Neural crest cell (in vitro differentiated cells): ENCODE data around the gene HBP1. TPM values are rescaled to one million over a fixed set of nuclear protein-coding genes. Genes with fewer than 3 reads are reported as not detected.

Source experiments
- DNase-seq: peaks from one replicate; pipeline ENCODE4 v3.0.0; 2021; ENCODE audit warnings: low read depth, mixed read lengths, low spot score
- H3K27ac Mint-ChIP-seq: one replicate; pipeline ENCODE4 v1.8.0; 2021; ENCODE audit warnings: mild to moderate bottlenecking, mixed read lengths; ENCODE audit not compliant: unreplicated experiment
- H3K27me3 Mint-ChIP-seq: 2 replicates; pipeline ENCODE4 v1.8.0; 2021; ENCODE audit warnings: low read depth, mild to moderate bottlenecking, mixed read lengths
- H3K36me3 Mint-ChIP-seq: 2 replicates; pipeline ENCODE4 v1.8.0; 2021; ENCODE audit warnings: low read depth, mild to moderate bottlenecking, mixed read lengths
- H3K4me1 Mint-ChIP-seq: 2 replicates; pipeline ENCODE4 v1.8.0; 2021; ENCODE audit warnings: mixed read lengths
- H3K4me3 Mint-ChIP-seq: one replicate; pipeline ENCODE4 v1.8.0; 2021; ENCODE audit warnings: mild to moderate bottlenecking, mixed read lengths
- H3K9me3 Mint-ChIP-seq: 2 replicates; pipeline ENCODE4 v1.8.0; 2021; ENCODE audit warnings: mixed read lengths
- total RNA-seq: library from RNA; stranded (reverse); gene quantifications from 2 replicates; pipeline ENCODE4 v1.2.1, GENCODE V29; 2021
- TF ChIP-seq, protein P1 (sequence below): fragments of 200-600 bp; sonication (generic); conservative IDR thresholded peaks from 2 replicates; pipeline ENCODE4 v1.5.0; 2021; ENCODE audit warnings: antibody characterized with exemption, mild to moderate bottlenecking

HBP1 gene
- total RNA-seq, 1 donor from 2014 or later, result 15.7 TPM

DNA sequence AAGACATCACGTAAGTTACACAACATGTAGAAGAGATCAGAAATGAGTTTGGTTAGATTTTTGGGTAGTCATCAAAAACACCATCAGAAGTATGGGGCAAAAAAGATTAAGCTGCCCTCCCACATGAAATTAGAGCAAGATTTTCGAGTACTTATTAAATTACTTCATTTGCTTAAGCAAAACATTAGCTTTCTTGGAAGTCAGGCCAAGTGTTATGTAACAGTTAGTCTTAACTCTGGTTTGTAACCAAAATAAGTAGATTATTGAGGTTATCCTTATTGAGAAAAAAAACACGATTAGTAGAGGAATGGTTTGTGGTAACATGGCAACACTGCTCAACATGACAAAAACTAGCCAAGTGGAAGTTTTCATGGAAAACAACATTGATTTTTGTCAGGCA lies 37.9 kb downstream of the HBP1 start:
- DNase-seq, result no peak
- Mint-ChIP-seq H3K4me1 (no peaks in the 10 kb centered on the region), H3K27me3 (no peaks in the 10 kb centered on the region), H3K27ac (no peak overlapping the region), H3K4me3 (no peak overlapping the region), H3K9me3 (no peaks in the 10 kb centered on the region), H3K36me3 (peaks cover 14% of the 10 kb centered on the region)
- TF ChIP-seq, protein P1, sequence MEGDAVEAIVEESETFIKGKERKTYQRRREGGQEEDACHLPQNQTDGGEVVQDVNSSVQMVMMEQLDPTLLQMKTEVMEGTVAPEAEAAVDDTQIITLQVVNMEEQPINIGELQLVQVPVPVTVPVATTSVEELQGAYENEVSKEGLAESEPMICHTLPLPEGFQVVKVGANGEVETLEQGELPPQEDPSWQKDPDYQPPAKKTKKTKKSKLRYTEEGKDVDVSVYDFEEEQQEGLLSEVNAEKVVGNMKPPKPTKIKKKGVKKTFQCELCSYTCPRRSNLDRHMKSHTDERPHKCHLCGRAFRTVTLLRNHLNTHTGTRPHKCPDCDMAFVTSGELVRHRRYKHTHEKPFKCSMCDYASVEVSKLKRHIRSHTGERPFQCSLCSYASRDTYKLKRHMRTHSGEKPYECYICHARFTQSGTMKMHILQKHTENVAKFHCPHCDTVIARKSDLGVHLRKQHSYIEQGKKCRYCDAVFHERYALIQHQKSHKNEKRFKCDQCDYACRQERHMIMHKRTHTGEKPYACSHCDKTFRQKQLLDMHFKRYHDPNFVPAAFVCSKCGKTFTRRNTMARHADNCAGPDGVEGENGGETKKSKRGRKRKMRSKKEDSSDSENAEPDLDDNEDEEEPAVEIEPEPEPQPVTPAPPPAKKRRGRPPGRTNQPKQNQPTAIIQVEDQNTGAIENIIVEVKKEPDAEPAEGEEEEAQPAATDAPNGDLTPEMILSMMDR, result no peak

DNA sequence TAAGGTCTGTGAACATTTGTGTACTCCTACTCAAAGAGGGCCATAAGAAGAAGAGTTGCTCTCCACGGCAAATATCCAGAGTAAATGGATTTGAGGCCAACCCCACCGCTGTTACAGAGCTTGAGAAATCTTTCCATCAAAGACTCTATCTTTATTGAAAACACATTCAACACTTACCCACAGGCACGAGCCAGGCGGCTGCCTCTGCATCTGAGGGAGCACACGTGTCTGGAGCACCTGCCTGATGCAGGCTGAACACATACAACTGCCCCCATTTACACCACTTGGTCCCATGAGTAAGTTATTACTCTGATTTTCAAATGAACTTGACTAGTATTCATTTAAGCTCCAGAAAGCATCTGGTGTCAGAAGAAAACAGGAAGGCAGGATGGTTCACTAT lies 38.7 kb downstream of the HBP1 start:
- H3K36me3 Mint-ChIP-seq, result peaks cover 14% of the 10 kb centered on the region
- H3K4me3 Mint-ChIP-seq, result no peak overlapping the region
- DNase-seq, result no peak
- TF ChIP-seq, protein P1, result no peak
- H3K27ac Mint-ChIP-seq, result no peak overlapping the region
- no peaks in the 10 kb centered on the region for H3K4me1 Mint-ChIP-seq
- H3K27me3 Mint-ChIP-seq, result no peaks in the 10 kb centered on the region
- H3K9me3 Mint-ChIP-seq, result no peaks in the 10 kb centered on the region

- Mint-ChIP-seq H3K4me3 (no peak overlapping the region), H3K9me3 (no peaks in the 10 kb centered on the region), H3K4me1 (no peaks in the 10 kb centered on the region), H3K27me3 (no peaks in the 10 kb centered on the region), H3K27ac (no peak overlapping the region), H3K36me3 (peaks cover 14% of the 10 kb centered on the region)
- TF ChIP-seq, protein P1, result no peak
- no peak for DNase-seq
Observed at GRCh38 chr7:107208024-107208521, 39.3 kb downstream of the HBP1 start.

DNA sequence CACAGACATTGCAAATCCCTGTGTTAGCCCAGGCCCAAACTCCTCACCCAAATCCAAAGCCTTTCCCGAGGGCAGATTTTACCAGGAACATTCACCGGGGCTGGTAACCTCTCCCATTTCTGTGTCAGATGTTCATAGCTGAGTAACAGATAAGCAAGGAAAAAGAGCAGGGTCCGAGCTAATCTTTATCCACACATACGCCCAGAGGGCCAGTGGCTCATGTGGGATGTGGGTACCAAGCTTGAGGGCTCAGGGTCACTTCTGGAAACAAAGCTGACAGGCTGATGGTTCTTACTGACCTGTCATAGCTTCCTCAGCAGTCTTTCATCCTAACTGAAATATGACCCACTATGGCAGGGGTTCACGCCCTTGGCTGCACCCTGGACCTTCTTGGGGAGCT lies 39.8 kb downstream of the HBP1 start:
- no peaks in the 10 kb centered on the region for H3K4me1 Mint-ChIP-seq
- H3K27ac Mint-ChIP-seq, result no peak overlapping the region
- peaks cover 18% of the 10 kb centered on the region for H3K36me3 Mint-ChIP-seq
- peaks cover 4% of the 10 kb centered on the region for H3K9me3 Mint-ChIP-seq
- H3K4me3 Mint-ChIP-seq, result no peak overlapping the region
- TF ChIP-seq, protein P1, result no peak
- DNase-seq, result no peak
- no peaks in the 10 kb centered on the region for H3K27me3 Mint-ChIP-seq

- H3K9me3 Mint-ChIP-seq, result peaks cover 5% of the 10 kb centered on the region
- TF ChIP-seq, protein P1, result no peak
- no peaks in the 10 kb centered on the region for H3K27me3 Mint-ChIP-seq
- H3K36me3 Mint-ChIP-seq, result peaks cover 22% of the 10 kb centered on the region
- no peak overlapping the region for H3K27ac Mint-ChIP-seq
- no peak for DNase-seq
- H3K4me1 Mint-ChIP-seq, result no peaks in the 10 kb centered on the region
- no peak overlapping the region for H3K4me3 Mint-ChIP-seq
Observed at GRCh38 chr7:107209565-107209964, 40.8 kb downstream of the HBP1 start.

GRCh38 chr7:107210400-107210799 lies 41.6 kb downstream of the HBP1 start:
- H3K36me3 Mint-ChIP-seq, result peaks cover 25% of the 10 kb centered on the region
- no peak for DNase-seq
- TF ChIP-seq, protein P1, result no peak
- H3K4me1 Mint-ChIP-seq, result no peaks in the 10 kb centered on the region
- H3K9me3 Mint-ChIP-seq, result peaks cover 8% of the 10 kb centered on the region
- H3K27me3 Mint-ChIP-seq, result no peaks in the 10 kb centered on the region
- H3K4me3 Mint-ChIP-seq, result no peak overlapping the region
- no peak overlapping the region for H3K27ac Mint-ChIP-seq
